Subcutaneous abdominal adipose tissue (tissue), 5 donors: ENCODE data around the gene PPFIA3.
A peak's percentile ranks its signal among the peaks of the same experiment; 100 is the strongest.
"Not testable (repeated sequence)": the region's sequence is repeated elsewhere in the genome, so short reads cannot be mapped to it uniquely, and the experiment has no call there.

Experiments
- H3K27ac ChIP-seq: one replicate; pipeline ENCODE4 v1.7.0; 2013; ENCODE audit warnings: low read depth, mild to moderate bottlenecking, inconsistent platforms, low read length, moderate library complexity
- H3K27me3 ChIP-seq, 5 donors: one replicate each; pipeline ENCODE4 v1.7.0; 2013; ENCODE audit warnings: low read length in 5 of 5, inconsistent platforms in 1 of 5; ENCODE audit not compliant: control insufficient read depth in 5 of 5, insufficient read depth in 4 of 5
- H3K36me3 ChIP-seq, 5 donors: one replicate each; pipeline ENCODE4 v1.7.0; 2013; ENCODE audit warnings: low read length in 5 of 5; ENCODE audit not compliant: control insufficient read depth in 5 of 5, insufficient read depth in 5 of 5
- H3K4me1 ChIP-seq, 5 donors: one replicate each; pipeline ENCODE4 v1.7.0; 2013; ENCODE audit warnings: low read length in 5 of 5, mild to moderate bottlenecking in 3 of 5, moderate library complexity in 1 of 5; ENCODE audit not compliant: control insufficient read depth in 5 of 5, insufficient read depth in 5 of 5
- H3K4me3 ChIP-seq, 5 donors: one replicate each; pipeline ENCODE4 v1.7.0; 2013; ENCODE audit warnings: low read length in 5 of 5, low read depth in 1 of 5
- H3K9ac ChIP-seq, 5 donors: one replicate each; pipeline ENCODE4 v1.7.0; 2013; ENCODE audit warnings: low read length in 5 of 5, mild to moderate bottlenecking in 4 of 5, moderate library complexity in 3 of 5
- H3K9me3 ChIP-seq, 5 donors: one replicate each; pipeline ENCODE4 v1.7.0; 2013; ENCODE audit warnings: low read length in 5 of 5; ENCODE audit not compliant: control insufficient read depth in 5 of 5
- donor health status: healthy.
- donor health status: healthy.
- donor health status: healthy.
- donor health status: healthy.
- donor health status: healthy.

The PPFIA3 gene

GRCh38 chr19:49125025-49125731 lies 5.8 kb downstream of the PPFIA3 start:
- Histone ChIP-seq H3K9ac (no peak overlapping the region), H3K4me1 (peaks cover 0 to 14% (median 13%) of the 10 kb centered on the region in 5 donors), H3K9me3 (no peaks in the 10 kb centered on the region), H3K27me3 (peaks cover 0 to 5% (median 4%) of the 10 kb centered on the region in 5 donors), H3K27ac (no peak overlapping the region), H3K4me3 (no peak overlapping the region), H3K36me3 (no peaks in the 10 kb centered on the region)

- H3K27ac ChIP-seq: no peak overlapping the region
- peaks cover 0 to 5% (median 4%) of the 10 kb centered on the region in 5 donors for H3K27me3 ChIP-seq
- no peaks in the 10 kb centered on the region for H3K36me3 ChIP-seq
- no peaks in the 10 kb centered on the region for H3K9me3 ChIP-seq
- no peak overlapping the region for H3K9ac ChIP-seq
- no peak overlapping the region for H3K4me3 ChIP-seq
- peaks cover 0 to 12% (median 10%) of the 10 kb centered on the region in 5 donors for H3K4me1 ChIP-seq
These were observed 7.2 kb downstream of the PPFIA3 start for GRCh38 chr19:49126575-49126974.

- peaks cover 0 to 12% (median 10%) of the 10 kb centered on the region in 5 donors for H3K4me1 ChIP-seq
- H3K36me3 ChIP-seq, H3K9me3 ChIP-seq: not testable (repeated sequence)
These were observed 7.9 kb downstream of the PPFIA3 start for GRCh38 chr19:49127225-49127624.

GRCh38 chr19:49127674-49128544 lies 8.6 kb downstream of the PPFIA3 start:
- peaks cover 0 to 9% (median 6%) of the 10 kb centered on the region in 5 donors for H3K27me3 ChIP-seq
- H3K36me3 ChIP-seq: no peaks in the 10 kb centered on the region
- no peak overlapping the region for H3K27ac ChIP-seq
- H3K4me1 ChIP-seq: peaks cover 0 to 12% (median 10%) of the 10 kb centered on the region in 5 donors
- peak overlapping the region; percentile 23 to 70 (median 44) for H3K4me3 ChIP-seq
- H3K9me3 ChIP-seq: no peaks in the 10 kb centered on the region
- no peak overlapping the region for H3K9ac ChIP-seq

More at GRCh38 chr19:49127225-49127624, 7.9 kb downstream of the PPFIA3 start:
- H3K27ac ChIP-seq, H3K4me3 ChIP-seq, H3K27me3 ChIP-seq, H3K9ac ChIP-seq: not testable (repeated sequence)

GRCh38 chr19:49128545-49129237 lies 9.3 kb downstream of the PPFIA3 start:
- Histone ChIP-seq H3K27ac (no peak overlapping the region), H3K4me1 (peaks cover 0 to 17% (median 16%) of the 10 kb centered on the region in 5 donors), H3K9me3 (no peaks in the 10 kb centered on the region), H3K36me3 (no peaks in the 10 kb centered on the region), H3K4me3 (peak overlapping the region in 2 of 5 donors; percentile 44 to 53), H3K27me3 (peaks cover 0 to 13% (median 6%) of the 10 kb centered on the region in 5 donors), H3K9ac (no peak overlapping the region)

- no peaks in the 10 kb centered on the region for H3K36me3 ChIP-seq
- no peak overlapping the region for H3K4me3 ChIP-seq
- H3K27me3 ChIP-seq: peaks cover 0 to 18% (median 10%) of the 10 kb centered on the region in 5 donors
- H3K27ac ChIP-seq: no peak overlapping the region
- no peak overlapping the region for H3K9ac ChIP-seq
- H3K9me3 ChIP-seq: no peaks in the 10 kb centered on the region
- peaks cover 0 to 23% (median 21%) of the 10 kb centered on the region in 5 donors for H3K4me1 ChIP-seq
These were observed 9.9 kb downstream of the PPFIA3 start for GRCh38 chr19:49129238-49129583.

GRCh38 chr19:49130325-49130724 lies 11.0 kb downstream of the PPFIA3 start:
- H3K36me3 ChIP-seq: no peaks in the 10 kb centered on the region
- no peak overlapping the region for H3K9ac ChIP-seq
- H3K4me3 ChIP-seq: no peak overlapping the region
- peaks cover 0 to 23% (median 14%) of the 10 kb centered on the region in 5 donors for H3K27me3 ChIP-seq
- no peaks in the 10 kb centered on the region for H3K9me3 ChIP-seq
- no peak overlapping the region for H3K27ac ChIP-seq
- peaks cover 0 to 24% (median 24%) of the 10 kb centered on the region in 5 donors for H3K4me1 ChIP-seq

- H3K4me1 ChIP-seq: peaks cover 1 to 19% (median 18%) of the 10 kb centered on the region in 5 donors
- peak overlapping the region in 2 of 5 donors; percentile 29 to 50 for H3K4me3 ChIP-seq
- no peaks in the 10 kb centered on the region for H3K36me3 ChIP-seq
- H3K27me3 ChIP-seq: peaks cover 7 to 27% (median 17%) of the 10 kb centered on the region in 5 donors
- no peak overlapping the region for H3K27ac ChIP-seq
- no peak overlapping the region for H3K9ac ChIP-seq
- H3K9me3 ChIP-seq: no peaks in the 10 kb centered on the region
These were observed 13.7 kb downstream of the PPFIA3 start for GRCh38 chr19:49132974-49133609.

- H3K27me3 ChIP-seq: peaks cover 7 to 27% (median 17%) of the 10 kb centered on the region in 5 donors
- peaks cover 1 to 14% (median 11%) of the 10 kb centered on the region in 5 donors for H3K4me1 ChIP-seq
- no peaks in the 10 kb centered on the region for H3K36me3 ChIP-seq
- no peak overlapping the region for H3K27ac ChIP-seq
- no peak overlapping the region for H3K9ac ChIP-seq
- no peaks in the 10 kb centered on the region for H3K9me3 ChIP-seq
- H3K4me3 ChIP-seq: peak overlapping the region in 2 of 5 donors; percentile 29 to 50
These were observed 14.5 kb downstream of the PPFIA3 start for GRCh38 chr19:49133621-49134454.
